ENCODE measurements around the gene TRIM71. TPM values are rescaled to one million over a fixed set of nuclear protein-coding genes. Genes with fewer than 3 reads are reported as not detected.

The TRIM71 gene
- total RNA-seq, 1 donor from 2014 or later = 106 TPM

DNA sequence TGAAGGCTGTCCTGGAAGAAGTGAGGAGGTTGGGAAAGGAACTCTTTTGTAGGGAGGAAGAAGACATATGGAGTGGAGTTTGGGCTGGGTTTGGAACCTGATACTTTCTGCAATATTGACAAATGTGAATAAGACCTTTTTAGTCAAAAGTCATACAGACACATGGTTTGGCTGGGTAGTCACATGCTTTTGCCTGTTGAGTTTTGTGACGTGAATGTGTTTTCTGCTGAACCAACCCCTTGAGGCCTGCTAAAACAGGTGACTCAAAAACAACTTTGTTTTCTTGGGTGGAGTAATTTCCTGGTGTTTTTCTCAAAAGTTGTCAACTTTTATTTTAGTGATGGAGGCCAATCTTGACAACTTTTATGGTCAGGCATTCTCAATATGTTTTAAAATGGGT, 94.2 kb downstream of the TRIM71 start:
- Histone ChIP-seq H2AFZ (replicated peaks) (no peak overlapping the region), H3K27me3 (no peaks in the 10 kb centered on the region), H3F3A (ENCODE audit: low read depth) (no peaks in the 10 kb centered on the region), H4K20me1 (ENCODE audit: low read depth) (no peaks in the 10 kb centered on the region), H3K9me3 (ENCODE audit: low read depth) (no peaks in the 10 kb centered on the region), H3K36me3 (no peaks in the 10 kb centered on the region), H3K79me2 (ENCODE audit: low read depth) (no peaks in the 10 kb centered on the region), H3K4me2 (no peak overlapping the region), H3K4me1 (no peaks in the 10 kb centered on the region), H3K9ac (no peak overlapping the region), H3K27ac (no peak overlapping the region), H3K4me3 (no peak overlapping the region)
- no peaks in the 10 kb centered on the region for H3K4me1 Mint-ChIP-seq
- H3K4me3 Mint-ChIP-seq = no peak overlapping the region
- TF ChIP-seq, protein P1, sequence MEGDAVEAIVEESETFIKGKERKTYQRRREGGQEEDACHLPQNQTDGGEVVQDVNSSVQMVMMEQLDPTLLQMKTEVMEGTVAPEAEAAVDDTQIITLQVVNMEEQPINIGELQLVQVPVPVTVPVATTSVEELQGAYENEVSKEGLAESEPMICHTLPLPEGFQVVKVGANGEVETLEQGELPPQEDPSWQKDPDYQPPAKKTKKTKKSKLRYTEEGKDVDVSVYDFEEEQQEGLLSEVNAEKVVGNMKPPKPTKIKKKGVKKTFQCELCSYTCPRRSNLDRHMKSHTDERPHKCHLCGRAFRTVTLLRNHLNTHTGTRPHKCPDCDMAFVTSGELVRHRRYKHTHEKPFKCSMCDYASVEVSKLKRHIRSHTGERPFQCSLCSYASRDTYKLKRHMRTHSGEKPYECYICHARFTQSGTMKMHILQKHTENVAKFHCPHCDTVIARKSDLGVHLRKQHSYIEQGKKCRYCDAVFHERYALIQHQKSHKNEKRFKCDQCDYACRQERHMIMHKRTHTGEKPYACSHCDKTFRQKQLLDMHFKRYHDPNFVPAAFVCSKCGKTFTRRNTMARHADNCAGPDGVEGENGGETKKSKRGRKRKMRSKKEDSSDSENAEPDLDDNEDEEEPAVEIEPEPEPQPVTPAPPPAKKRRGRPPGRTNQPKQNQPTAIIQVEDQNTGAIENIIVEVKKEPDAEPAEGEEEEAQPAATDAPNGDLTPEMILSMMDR (IDR thresholded peaks at IDR 0.05) = no peak
- no peak for TF ChIP-seq EZH2phosphoT487 (IDR thresholded peaks at IDR 0.05)
- TF ChIP-seq EZH2 (IDR thresholded peaks at IDR 0.05) = no peak
- no peak for DNase-seq (ENCODE audit: low spot score)
- H3K27ac Mint-ChIP-seq = no peak overlapping the region
- peaks cover 7% of the 10 kb centered on the region for H3K27me3 Mint-ChIP-seq (ENCODE audit: insufficient read depth, low read depth)
- no peaks in the 10 kb centered on the region for H3K9me3 Mint-ChIP-seq
- no peaks in the 10 kb centered on the region for H3K36me3 Mint-ChIP-seq

DNA sequence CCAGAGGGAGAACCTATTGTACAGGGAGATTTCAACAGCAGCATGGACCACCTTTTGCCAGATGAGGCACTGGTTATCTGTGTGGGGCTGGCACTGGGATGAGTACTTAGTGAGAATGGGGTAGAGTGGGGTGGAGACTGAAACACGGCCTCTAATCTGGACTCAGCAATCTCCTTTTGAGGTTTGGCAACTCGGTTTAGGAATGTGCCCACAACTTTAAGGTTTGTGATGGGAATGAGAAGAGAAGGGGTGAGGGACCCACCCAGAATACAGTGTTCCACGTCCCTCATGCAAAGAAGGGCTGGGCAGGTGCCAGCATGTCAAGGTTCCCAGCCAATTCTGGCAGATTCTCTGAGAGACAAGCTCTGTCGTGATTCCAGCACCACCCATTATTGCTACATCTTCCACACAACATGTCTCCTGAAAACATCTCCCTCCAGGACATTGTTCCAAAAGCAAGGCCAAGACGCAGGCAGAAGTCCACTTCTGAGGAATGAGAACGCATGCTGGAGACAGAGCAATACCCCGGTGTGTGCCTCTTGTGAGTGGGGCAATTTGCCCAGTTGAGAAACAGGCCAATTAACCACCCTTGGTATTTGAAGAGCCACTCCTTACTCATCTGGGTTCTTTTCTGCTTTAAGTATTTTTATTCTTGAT, 96.1 kb downstream of the TRIM71 start:
- H3K4me1 Mint-ChIP-seq = no peaks in the 10 kb centered on the region
- no peaks in the 10 kb centered on the region for H3K4me1 ChIP-seq
- TF ChIP-seq EZH2phosphoT487 (IDR thresholded peaks at IDR 0.05) (no peak), EZH2 (IDR thresholded peaks at IDR 0.05) (no peak)
- TF ChIP-seq, protein P1 (IDR thresholded peaks at IDR 0.05) = no peak
- no peaks in the 10 kb centered on the region for H3K36me3 Mint-ChIP-seq
- peaks cover 7% of the 10 kb centered on the region for H3K27me3 Mint-ChIP-seq (ENCODE audit: insufficient read depth, low read depth)
- H3K4me3 Mint-ChIP-seq = no peak overlapping the region
- no peak overlapping the region for H3K27ac ChIP-seq
- no peaks in the 10 kb centered on the region for H3K36me3 ChIP-seq
- no peaks in the 10 kb centered on the region for H3K79me2 ChIP-seq (ENCODE audit: low read depth)
- H3F3A ChIP-seq (ENCODE audit: low read depth) = no peaks in the 10 kb centered on the region
- no peak overlapping the region for H3K4me3 ChIP-seq
- no peak overlapping the region for H3K9ac ChIP-seq
- H3K4me2 ChIP-seq = no peak overlapping the region
- no peaks in the 10 kb centered on the region for H3K27me3 ChIP-seq
- H3K27ac Mint-ChIP-seq = no peak overlapping the region
- H4K20me1 ChIP-seq (ENCODE audit: low read depth) = no peaks in the 10 kb centered on the region
- H3K9me3 ChIP-seq (ENCODE audit: low read depth) = no peaks in the 10 kb centered on the region
- no peak overlapping the region for H2AFZ ChIP-seq (replicated peaks)
- H3K9me3 Mint-ChIP-seq = no peaks in the 10 kb centered on the region
- no peak for DNase-seq (ENCODE audit: low spot score)

DNA sequence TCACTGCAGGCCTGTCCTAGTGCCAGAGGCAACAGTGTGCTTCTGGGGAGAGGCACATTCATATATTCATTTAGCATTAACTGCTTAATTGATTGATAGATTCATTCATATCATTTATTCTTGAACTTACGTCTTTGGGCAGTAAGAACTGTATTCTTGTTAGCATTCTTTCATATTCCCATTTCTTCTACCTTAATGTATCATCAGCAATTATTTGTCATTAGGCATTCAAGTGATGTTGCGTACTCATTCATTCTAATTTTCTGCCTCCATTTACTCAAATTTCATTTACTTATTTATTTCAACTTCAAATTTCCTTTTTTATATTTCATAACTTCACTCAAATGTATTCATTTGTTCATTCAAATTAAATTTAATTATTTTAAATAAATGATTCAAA, 102.1 kb downstream of the TRIM71 start:
- no peak overlapping the region for H3K9ac ChIP-seq
- no peak overlapping the region for H3K27ac ChIP-seq
- H3K4me1 Mint-ChIP-seq = no peaks in the 10 kb centered on the region
- no peaks in the 10 kb centered on the region for H3K9me3 ChIP-seq (ENCODE audit: low read depth)
- H3K79me2 ChIP-seq (ENCODE audit: low read depth) = no peaks in the 10 kb centered on the region
- no peaks in the 10 kb centered on the region for H4K20me1 ChIP-seq (ENCODE audit: low read depth)
- no peak for DNase-seq (ENCODE audit: low spot score)
- no peak overlapping the region for H2AFZ ChIP-seq (replicated peaks)
- no peak overlapping the region for H3K4me2 ChIP-seq
- H3K9me3 Mint-ChIP-seq = no peaks in the 10 kb centered on the region
- H3K36me3 Mint-ChIP-seq = no peaks in the 10 kb centered on the region
- no peaks in the 10 kb centered on the region for H3K4me1 ChIP-seq
- H3K27me3 ChIP-seq = no peaks in the 10 kb centered on the region
- peaks cover 11% of the 10 kb centered on the region for H3K27me3 Mint-ChIP-seq (ENCODE audit: insufficient read depth, low read depth)
- H3K4me3 ChIP-seq = no peak overlapping the region
- no peaks in the 10 kb centered on the region for H3F3A ChIP-seq (ENCODE audit: low read depth)
- no peak overlapping the region for H3K4me3 Mint-ChIP-seq
- H3K27ac Mint-ChIP-seq = no peak overlapping the region
- H3K36me3 ChIP-seq = no peaks in the 10 kb centered on the region
- TF ChIP-seq, protein P1 (IDR thresholded peaks at IDR 0.05) = no peak
- no peak for TF ChIP-seq EZH2 (IDR thresholded peaks at IDR 0.05)
- TF ChIP-seq EZH2phosphoT487 (IDR thresholded peaks at IDR 0.05) = no peak
